HG03175 (cell line): Measurements from ENCODE around the gene KLHDC4.
"Not testable (repeated sequence)": the region's sequence is repeated elsewhere in the genome, so short reads cannot be mapped to it uniquely, and the experiment has no call there.

Experiments
- ATAC-seq: cut with Tn5 transposase; IDR thresholded peaks from one replicate; pipeline ENCODE4 v1.9.1; 2021; ENCODE audit warnings: mild to moderate bottlenecking, moderate library complexity; ENCODE audit not compliant: unreplicated experiment

Gene KLHDC4

DNA sequence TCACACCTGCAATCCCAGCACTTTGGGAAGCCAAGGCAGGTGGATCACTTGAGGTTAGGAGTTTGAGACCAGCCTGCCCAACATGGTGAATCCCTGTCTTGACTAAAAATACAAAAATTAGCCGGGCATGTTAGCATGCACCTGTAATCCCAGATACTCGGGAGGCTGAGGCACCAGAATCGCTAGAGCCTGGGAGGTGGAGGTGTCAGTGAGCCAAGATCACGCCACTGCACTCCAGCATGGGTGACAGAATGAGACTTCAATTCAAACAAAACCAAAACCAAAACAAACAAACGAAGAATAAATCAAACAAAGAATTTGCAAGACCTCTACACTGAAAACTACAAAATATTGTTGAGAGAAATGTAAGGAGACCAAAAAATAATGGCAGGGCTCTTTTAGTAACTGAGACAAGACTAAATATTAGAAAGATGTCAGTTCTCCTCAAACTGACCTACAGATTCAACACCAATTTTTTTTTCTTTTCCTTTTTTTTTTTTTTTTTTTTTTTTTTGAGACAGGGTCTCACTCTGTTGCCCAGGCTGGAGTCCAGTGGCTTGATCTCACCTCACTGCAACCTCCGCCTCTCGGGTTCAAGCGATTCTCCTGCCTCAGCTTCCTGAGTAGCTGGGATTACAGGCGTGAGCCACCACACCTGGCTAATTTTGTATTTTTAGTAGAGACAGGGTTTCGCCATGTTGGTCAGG is 23.1 kb upstream of the KLHDC4 start:
- not testable (repeated sequence) for ATAC-seq

DNA sequence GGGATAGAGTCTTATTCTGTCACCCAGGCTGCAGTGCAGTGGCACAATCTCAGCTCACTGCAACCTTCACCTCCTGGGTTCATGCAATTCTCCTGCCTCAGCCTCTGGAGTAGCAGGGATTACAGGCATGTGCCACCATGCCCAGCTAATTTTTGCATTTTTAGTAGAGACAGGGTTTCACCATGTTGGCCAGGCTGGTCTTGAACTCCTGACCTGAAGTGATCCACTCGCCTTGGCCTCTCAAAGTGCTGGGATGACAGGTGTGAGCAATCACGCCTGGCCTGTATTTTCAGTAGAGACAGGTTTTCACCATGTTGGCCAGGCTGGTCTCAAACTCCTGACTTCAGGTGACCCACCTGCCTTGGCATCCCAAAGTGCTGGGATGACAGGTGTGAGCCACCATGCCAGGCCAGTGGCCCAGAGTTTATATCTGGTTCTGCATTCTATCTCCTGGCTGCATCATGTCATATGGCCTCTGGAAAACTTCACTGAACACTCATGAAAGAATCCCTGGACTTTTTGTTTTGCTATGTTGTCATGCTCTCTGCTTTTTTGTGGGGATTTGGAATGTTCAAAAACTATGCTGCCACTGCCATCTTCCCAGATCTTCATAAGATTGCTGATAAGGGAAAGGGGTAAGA is 21.8 kb upstream of the KLHDC4 start:
- not testable (repeated sequence) for ATAC-seq

GRCh38 chr16:87784812-87785211 is 19.0 kb upstream of the KLHDC4 start:
- no peak for ATAC-seq

- ATAC-seq = no peak
These were observed 16.2 kb upstream of the KLHDC4 start for GRCh38 chr16:87782033-87782432.

- no peak for ATAC-seq
These were observed 14.7 kb upstream of the KLHDC4 start for GRCh38 chr16:87780385-87780989.

- peak; percentile 53 for ATAC-seq
These were observed 13.2 kb upstream of the KLHDC4 start for GRCh38 chr16:87778830-87779579.

DNA sequence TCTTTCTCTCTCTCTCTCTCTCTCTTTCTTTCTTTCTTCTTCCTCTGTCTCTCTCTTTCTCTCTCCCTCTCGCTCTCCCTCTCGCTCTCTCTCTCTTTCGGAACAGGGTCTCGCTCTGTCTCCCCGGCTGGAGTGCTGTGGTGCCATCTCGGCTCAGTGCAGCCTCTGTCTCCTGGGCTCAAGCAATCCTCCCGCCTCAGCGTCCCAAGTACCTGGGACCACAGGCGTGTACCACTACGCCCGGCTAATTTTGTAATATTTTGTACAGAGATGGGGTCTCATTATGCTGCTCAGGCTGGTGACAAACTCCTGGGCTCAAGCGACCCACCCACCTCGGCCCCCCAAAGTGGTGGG is 12.7 kb upstream of the KLHDC4 start:
- no peak for ATAC-seq

- not testable (repeated sequence) for ATAC-seq
These were observed 8.1 kb upstream of the KLHDC4 start for GRCh38 chr16:87773836-87774235.

DNA sequence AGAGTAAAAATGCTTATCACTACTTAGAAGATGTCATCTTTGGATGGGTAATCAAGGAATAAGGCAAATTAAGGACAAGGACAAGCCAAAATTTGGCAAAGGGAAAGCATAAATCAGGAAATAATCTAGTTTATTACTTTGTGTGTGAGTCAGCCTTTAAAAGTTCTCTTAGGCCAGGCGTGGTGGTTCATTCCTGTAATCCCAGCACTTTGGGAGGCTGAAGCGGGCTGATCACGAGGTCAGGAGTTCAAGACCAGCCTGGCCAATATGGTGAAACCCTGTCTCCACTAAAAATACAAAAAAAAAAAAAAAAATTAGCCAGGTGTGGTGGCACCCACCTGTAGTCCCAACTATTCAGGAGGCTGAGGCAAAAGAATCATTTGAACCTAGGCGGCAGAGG is 1.7 kb upstream of the KLHDC4 start:
- ATAC-seq = not testable (repeated sequence)

GRCh38 chr16:87766485-87766797 is 655 bp upstream of the KLHDC4 start:
- ATAC-seq = no peak

- peak; percentile 36 for ATAC-seq
These were observed 362 bp downstream of the KLHDC4 start for GRCh38 chr16:87765473-87765775.

GRCh38 chr16:87764600-87765472 is 950 bp downstream of the KLHDC4 start:
- peak; percentile 5 for ATAC-seq

GRCh38 chr16:87762620-87763019 is 3.2 kb downstream of the KLHDC4 start:
- ATAC-seq = no peak

DNA sequence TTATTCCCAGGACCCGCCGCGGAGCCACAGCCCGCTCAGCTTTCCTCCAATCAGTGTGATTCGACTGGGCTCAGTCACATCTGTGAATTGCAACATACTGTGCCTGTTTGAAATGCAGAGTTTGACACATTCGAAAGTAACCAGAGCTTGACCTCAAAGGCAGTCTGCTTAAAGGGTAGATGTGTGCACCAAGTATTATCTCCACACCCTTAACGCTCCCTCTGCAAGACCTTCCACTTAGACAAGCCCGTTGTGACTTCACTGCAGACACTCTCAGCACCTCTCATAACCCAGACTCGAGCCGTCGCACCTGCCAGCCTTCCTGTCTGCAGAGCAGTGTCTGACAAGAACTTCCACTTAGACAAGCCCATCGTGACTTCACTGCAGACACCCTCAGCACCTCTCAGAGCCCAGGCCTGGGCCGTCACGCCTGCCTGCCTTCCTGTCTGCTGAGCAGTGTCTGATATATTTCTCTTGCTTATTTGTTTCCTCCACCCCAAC is 3.7 kb downstream of the KLHDC4 start:
- no peak for ATAC-seq

GRCh38 chr16:87761060-87761459 is 4.7 kb downstream of the KLHDC4 start:
- no peak for ATAC-seq

- no peak for ATAC-seq
These were observed 7.9 kb downstream of the KLHDC4 start for GRCh38 chr16:87757841-87758426.

GRCh38 chr16:87754535-87754934 is 11.3 kb downstream of the KLHDC4 start:
- no peak for ATAC-seq

GRCh38 chr16:87747626-87748414 is 18.0 kb downstream of the KLHDC4 start:
- ATAC-seq = no peak

DNA sequence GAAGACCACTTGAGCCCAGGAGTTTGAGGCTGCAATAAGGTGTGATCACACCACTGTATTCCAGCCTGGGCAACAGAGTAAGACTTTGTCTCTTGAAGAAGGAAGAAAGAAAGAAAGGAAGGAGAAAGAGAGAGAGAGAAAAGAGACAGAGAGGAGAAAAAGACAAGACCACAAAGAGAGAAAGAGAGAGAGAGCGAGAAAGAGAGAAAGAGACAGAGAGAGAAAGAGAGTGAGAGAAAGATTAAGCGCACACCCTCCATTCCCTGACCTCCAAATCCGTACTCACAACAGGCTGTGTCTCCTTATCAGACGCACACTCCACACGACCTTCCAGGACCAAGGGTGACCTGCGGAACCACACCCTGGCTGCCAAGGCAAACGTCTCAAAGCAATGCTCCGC is 19.6 kb downstream of the KLHDC4 start:
- ATAC-seq = no peak
